T-helper 17 cell (primary cell): ENCODE data around the gene MFRP. TPM values are rescaled to one million over a fixed set of nuclear protein-coding genes. Genes with fewer than 3 reads are reported as not detected.

Experiments
- ATAC-seq: fragments of 150-1000 bp; cut with Tn5 transposase; 2 replicates; pipeline ENCODE4 v1.10.0; 2021; ENCODE audit warnings: mild to moderate bottlenecking, moderate library complexity
- DNase-seq, 3 donors: peaks; one replicate each; pipeline versions ENCODE4 v3.0.0 to v3.0.0-alpha.2; 2020 to 2021
- H3K9me3 ChIP-seq: one replicate; pipeline ENCODE4 v1.7.0; 2013; ENCODE audit warnings: low read length, mild to moderate bottlenecking; ENCODE audit not compliant: control insufficient read depth, poor library complexity, severe bottlenecking
- H3K27ac Mint-ChIP-seq: one replicate; pipeline ENCODE4 v1.8.0; 2022; ENCODE audit warnings: mild to moderate bottlenecking, moderate library complexity, mixed read lengths
- H3K27me3 Mint-ChIP-seq: one replicate; pipeline ENCODE4 v1.8.0; 2022; ENCODE audit warnings: mixed read lengths
- H3K36me3 Mint-ChIP-seq: one replicate; pipeline ENCODE4 v1.8.0; 2022; ENCODE audit warnings: low read depth, mixed read lengths
- H3K4me1 Mint-ChIP-seq: one replicate; pipeline ENCODE4 v1.8.0; 2022; ENCODE audit warnings: mild to moderate bottlenecking, mixed read lengths
- H3K4me3 Mint-ChIP-seq: one replicate; pipeline ENCODE4 v1.8.0; 2022; ENCODE audit warnings: mild to moderate bottlenecking, moderate library complexity, mixed read lengths
- total RNA-seq, 4 donors: library from RNA in 2 of 4; stranded (reverse) in 2 of 4; gene quantifications; one replicate each; pipeline ENCODE4 v1.2.3 and lab custom pipeline; 2022 to 2026

MFRP gene
- total RNA-seq, 2 donors from 2014 or later = not detected

GRCh38 chr11:119319136-119319699, 27.3 kb downstream of the MFRP start:
- peak overlapping the region; percentile 90 for H3K4me3 Mint-ChIP-seq
- H3K27ac Mint-ChIP-seq = peak overlapping the region; percentile 95
- H3K27me3 Mint-ChIP-seq = peaks cover 19% of the 10 kb centered on the region
- ATAC-seq (no peak), DNase-seq (no peak)
- no peaks in the 10 kb centered on the region for H3K9me3 ChIP-seq
- peaks cover 43% of the 10 kb centered on the region for H3K4me1 Mint-ChIP-seq
- peaks cover 3% of the 10 kb centered on the region for H3K36me3 Mint-ChIP-seq

GRCh38 chr11:119318240-119319135, 28.0 kb downstream of the MFRP start:
- peaks cover 20% of the 10 kb centered on the region for H3K27me3 Mint-ChIP-seq
- H3K27ac Mint-ChIP-seq = peak overlapping the region; percentile 95
- DNase-seq = peak in 2 of 3 donors; percentile 43
- H3K9me3 ChIP-seq = no peaks in the 10 kb centered on the region
- peaks cover 41% of the 10 kb centered on the region for H3K4me1 Mint-ChIP-seq
- H3K36me3 Mint-ChIP-seq = peaks cover 2% of the 10 kb centered on the region
- ATAC-seq = peak; percentile 65
- peak overlapping the region; percentile 89 for H3K4me3 Mint-ChIP-seq

DNA sequence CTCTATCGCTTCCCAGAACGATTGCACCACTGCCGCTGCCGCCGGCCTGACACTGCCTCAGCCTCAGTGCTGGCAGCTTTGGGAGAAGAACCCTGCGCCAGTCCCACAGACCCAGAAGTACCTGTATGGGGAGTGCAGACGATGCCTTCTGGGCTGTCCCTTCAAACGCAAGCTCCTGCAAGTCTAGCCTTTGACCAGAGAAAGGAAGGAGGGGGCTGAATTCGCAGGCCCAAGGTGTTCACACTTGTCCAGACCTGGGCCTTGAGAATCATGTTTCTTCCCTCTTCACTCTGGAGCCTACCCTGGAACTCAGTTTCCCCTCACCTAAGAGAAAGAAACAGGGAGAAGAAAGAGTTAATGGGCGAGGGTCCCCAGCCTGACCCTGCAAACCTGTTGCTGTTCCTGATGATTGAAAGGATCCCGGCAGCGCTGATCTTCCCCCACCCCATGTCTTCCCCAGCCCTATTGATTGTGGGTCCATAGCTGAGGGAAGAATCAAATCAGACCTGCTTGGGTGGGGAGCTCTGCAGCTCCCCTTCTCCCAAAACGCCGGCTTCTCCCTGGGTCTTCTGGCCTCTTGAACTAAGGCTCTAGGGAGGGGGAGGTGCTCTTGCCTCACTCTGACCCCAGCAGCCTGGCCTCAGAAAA, 28.8 kb downstream of the MFRP start:
- ATAC-seq = no peak
- H3K4me3 Mint-ChIP-seq = peak overlapping the region; percentile 21

DNA sequence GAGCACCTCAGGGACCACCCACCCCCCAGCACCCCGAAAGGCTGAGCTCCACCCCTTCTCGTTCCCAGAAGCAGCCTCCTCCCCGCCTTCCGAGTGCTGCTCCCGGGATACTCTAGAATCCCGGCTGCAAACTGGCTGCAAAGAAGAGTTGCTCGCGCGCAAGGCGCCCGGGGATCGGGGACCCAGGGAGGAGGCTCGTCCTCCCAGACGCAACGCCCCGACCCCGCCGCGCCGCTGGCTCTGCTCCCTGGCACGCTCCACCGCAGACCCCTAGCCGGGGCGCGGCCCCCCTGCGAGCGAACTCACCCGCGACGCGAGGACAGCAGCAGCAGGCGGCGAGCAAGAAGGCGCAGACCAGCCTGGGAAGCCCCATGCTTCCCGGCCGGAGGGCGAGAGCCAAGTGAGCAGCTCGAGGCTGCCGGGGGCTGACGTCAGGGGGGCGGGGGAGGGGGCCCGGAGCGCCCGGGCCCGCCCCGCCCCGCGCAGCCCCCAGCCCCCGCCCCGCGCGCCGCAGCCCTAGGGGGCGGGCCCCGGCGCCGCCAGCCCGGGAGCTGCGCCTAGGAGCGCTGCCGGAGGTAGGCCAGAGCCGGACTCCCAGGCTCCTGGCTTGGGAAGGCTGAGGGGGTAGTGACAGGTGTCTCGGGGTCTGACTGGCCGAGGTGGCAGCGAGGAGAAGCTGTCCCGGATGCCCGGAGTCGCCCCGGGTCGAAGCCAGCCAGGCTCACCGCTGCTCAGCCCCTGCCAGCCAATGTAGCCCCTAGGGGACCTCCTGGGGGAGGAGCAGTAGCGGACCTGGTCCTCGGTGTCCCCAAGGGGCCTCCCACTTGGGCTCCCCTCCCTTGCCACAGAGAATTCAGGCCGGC, 29.5 kb downstream of the MFRP start, which contains the start of gene MCAM:
MCAM (minus strand) TSS at position 402 of the 863 bp plus-strand sequence; CDS start at position 373, 29 bp downstream.
- H3K9me3 ChIP-seq = no peaks in the 10 kb centered on the region
- H3K4me1 Mint-ChIP-seq = peaks cover 36% of the 10 kb centered on the region
- H3K4me3 Mint-ChIP-seq = peak within 1 kb of the TSS; percentile 89
- peak within 1 kb of the TSS; percentile 95 for H3K27ac Mint-ChIP-seq
- peak in 1 of 3 donors; percentile 28 for DNase-seq
- H3K36me3 Mint-ChIP-seq = peaks cover 2% of the 10 kb centered on the region
- ATAC-seq = no peak
- H3K27me3 Mint-ChIP-seq = peaks cover 20% of the 10 kb centered on the region

More for the DNA sequence above, 28.8 kb downstream of the MFRP start:
- peak overlapping the region; percentile 95 for H3K27ac Mint-ChIP-seq
- DNase-seq = no peak
- H3K4me1 Mint-ChIP-seq = peaks cover 38% of the 10 kb centered on the region
- H3K27me3 Mint-ChIP-seq = peaks cover 20% of the 10 kb centered on the region
- peaks cover 2% of the 10 kb centered on the region for H3K36me3 Mint-ChIP-seq
- H3K9me3 ChIP-seq = no peaks in the 10 kb centered on the region

- H3K4me1 Mint-ChIP-seq = peaks cover 30% of the 10 kb centered on the region
- peak overlapping the region; percentile 89 for H3K4me3 Mint-ChIP-seq
- peaks cover 2% of the 10 kb centered on the region for H3K36me3 Mint-ChIP-seq
- H3K27ac Mint-ChIP-seq = peak overlapping the region; percentile 24
- H3K27me3 Mint-ChIP-seq = peaks cover 20% of the 10 kb centered on the region
- H3K9me3 ChIP-seq = no peaks in the 10 kb centered on the region
- no peak for ATAC-seq
- no peak for DNase-seq
These were observed 30.3 kb downstream of the MFRP start for GRCh38 chr11:119316016-119316728.

DNA sequence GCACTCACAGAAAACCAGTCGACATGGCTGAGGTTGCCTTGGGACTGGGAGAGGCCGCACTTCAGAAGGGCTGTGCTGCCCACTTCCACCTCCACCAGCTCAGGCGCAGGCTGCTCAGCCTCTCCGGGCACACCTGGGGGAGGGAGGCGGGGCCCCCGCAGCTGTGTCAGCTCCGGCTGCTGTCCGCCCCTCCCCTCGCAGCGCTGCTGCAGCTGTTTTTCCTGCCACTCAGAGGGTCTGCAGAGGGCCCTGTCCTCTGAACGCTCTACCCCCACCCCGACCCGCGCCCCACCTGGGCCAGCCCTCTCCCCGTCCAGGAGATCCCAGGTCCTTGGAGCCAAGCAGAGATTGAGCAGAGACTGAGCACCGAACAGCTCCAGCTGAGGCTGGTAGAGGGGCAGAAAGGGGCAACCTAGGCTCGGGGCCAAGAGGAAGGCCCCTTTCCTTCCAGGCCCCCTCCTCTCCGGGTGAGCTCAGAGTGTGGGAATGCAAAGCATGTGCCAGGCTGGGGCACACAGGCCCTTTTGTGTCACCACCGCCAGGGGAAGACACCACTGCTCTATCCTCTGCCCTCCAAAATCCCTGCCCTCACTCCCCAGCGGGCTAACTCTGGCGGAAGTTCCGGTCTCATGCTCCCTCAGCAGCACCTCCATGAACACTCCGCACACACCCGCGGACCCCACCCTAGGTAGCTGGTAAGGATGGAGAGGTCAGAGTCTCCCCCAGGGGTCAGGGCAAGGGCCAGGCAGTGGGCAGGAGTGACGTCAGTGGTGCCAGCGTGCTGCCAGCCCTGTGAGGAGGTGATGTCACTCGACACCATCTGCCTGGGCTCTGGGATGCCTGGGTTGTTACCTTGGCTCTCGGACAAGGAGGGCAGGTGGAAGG, 31.1 kb downstream of the MFRP start:
- H3K27me3 Mint-ChIP-seq = peaks cover 20% of the 10 kb centered on the region
- H3K36me3 Mint-ChIP-seq = peaks cover 2% of the 10 kb centered on the region
- no peaks in the 10 kb centered on the region for H3K9me3 ChIP-seq
- H3K27ac Mint-ChIP-seq = peak overlapping the region; percentile 24
- ATAC-seq = peak; percentile 65
- DNase-seq = peak in 2 of 3 donors; percentile 39 to 47
- H3K4me1 Mint-ChIP-seq = peaks cover 30% of the 10 kb centered on the region
- H3K4me3 Mint-ChIP-seq = peak overlapping the region; percentile 89

DNA sequence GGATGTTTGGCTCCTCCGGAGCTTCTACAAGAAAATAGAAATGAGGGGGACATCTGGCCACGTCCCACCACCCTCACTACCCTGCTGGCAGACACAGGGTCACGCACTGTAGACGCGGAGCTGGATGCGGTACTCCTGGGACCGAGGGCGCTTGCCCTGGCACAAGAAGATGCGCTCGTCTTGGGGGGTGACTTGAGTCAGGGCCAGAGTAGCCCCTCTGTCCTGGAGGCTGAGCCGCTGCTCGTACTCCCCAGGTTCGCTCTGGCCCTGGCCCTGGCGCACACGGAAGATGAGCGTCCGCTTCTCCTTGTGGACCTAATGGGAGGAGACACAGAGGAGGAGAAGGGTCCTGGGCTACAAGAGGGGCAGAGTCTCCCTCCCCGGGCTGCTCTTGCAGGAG, 31.8 kb downstream of the MFRP start:
- Mint-ChIP-seq H3K27me3 (peaks cover 17% of the 10 kb centered on the region), H3K4me1 (peaks cover 28% of the 10 kb centered on the region), H3K4me3 (peak overlapping the region; percentile 89), H3K27ac (no peak overlapping the region), H3K36me3 (peaks cover under 1% of the 10 kb centered on the region)
- no peak for DNase-seq
- no peaks in the 10 kb centered on the region for H3K9me3 ChIP-seq
- ATAC-seq = no peak

GRCh38 chr11:119310682-119311052, 35.8 kb downstream of the MFRP start:
- no peaks in the 10 kb centered on the region for H3K9me3 ChIP-seq
- Mint-ChIP-seq H3K36me3 (no peaks in the 10 kb centered on the region), H3K27me3 (peaks cover 11% of the 10 kb centered on the region), H3K4me1 (peaks cover 24% of the 10 kb centered on the region), H3K4me3 (no peak overlapping the region), H3K27ac (no peak overlapping the region)
- no peak for DNase-seq
- no peak for ATAC-seq

DNA sequence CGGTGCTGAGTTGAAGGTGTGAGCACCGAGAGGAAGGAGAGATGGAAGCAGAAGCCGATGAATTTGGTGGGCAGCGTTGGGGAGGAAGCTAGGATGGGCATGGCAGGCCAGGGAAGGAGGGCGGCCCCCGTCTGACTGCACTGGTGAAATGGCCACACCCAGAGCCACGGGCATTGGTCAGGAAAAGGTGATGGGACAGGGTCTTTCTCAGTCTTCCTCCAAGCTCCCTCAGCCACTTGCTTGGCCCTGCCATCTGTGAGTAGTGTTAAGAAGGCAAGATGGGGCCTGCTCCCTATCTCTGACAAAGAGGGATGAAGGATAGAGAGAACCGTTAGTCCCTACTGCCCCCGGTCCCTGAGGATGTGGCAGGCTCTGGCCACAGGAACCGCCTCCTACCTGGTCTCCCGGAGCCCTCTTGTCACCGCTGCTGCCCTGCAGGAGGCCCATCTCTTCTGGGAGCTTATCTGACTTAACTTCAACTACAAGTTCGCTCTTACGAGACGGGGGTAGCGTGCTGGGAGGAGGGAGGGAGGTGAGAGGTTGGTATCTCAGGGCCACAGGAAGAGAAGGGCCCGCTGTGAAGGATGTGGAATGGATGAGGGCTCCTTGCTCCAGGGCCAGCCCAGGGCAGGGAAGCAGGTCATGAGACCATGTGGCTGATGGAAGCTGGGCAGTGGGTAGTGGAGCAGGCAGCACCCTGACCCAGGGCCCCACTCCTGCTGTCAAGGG, 36.4 kb downstream of the MFRP start:
- peaks cover 23% of the 10 kb centered on the region for H3K4me1 Mint-ChIP-seq
- no peak overlapping the region for H3K27ac Mint-ChIP-seq
- H3K36me3 Mint-ChIP-seq = peaks cover 1% of the 10 kb centered on the region
- ATAC-seq (no peak), DNase-seq (no peak)
- H3K9me3 ChIP-seq = no peaks in the 10 kb centered on the region
- H3K4me3 Mint-ChIP-seq = no peak overlapping the region
- peaks cover 10% of the 10 kb centered on the region for H3K27me3 Mint-ChIP-seq

DNA sequence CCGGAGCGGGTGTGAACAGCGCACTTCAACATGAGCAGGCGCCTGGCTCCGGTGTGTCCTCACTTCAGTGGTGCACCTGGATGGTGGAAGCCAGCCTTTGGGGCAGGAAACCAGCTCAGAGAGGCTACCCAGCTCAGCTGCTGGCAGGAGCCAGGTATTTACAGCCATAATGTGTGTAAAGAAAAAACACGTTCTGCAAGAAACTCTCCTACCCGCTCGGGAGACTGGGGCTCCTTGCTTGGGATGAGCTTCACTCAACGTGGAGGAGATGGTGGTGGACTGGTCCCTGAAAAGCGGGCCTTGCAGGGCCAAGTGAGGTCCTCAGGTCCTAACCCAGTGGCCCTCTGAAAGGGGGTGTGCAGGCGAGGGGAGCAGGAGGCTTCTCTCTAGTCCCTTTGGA, 37.1 kb downstream of the MFRP start:
- ATAC-seq (no peak), DNase-seq (no peak)
- Mint-ChIP-seq H3K27me3 (peaks cover 2% of the 10 kb centered on the region), H3K36me3 (peaks cover 2% of the 10 kb centered on the region), H3K27ac (no peak overlapping the region), H3K4me1 (peaks cover 21% of the 10 kb centered on the region), H3K4me3 (no peak overlapping the region)
- H3K9me3 ChIP-seq = no peaks in the 10 kb centered on the region

- Mint-ChIP-seq H3K36me3 (peaks cover 2% of the 10 kb centered on the region), H3K27ac (no peak overlapping the region), H3K27me3 (no peaks in the 10 kb centered on the region), H3K4me3 (no peak overlapping the region), H3K4me1 (peaks cover 20% of the 10 kb centered on the region)
- DNase-seq (no peak), ATAC-seq (no peak)
- H3K9me3 ChIP-seq = no peaks in the 10 kb centered on the region
These were observed 38.5 kb downstream of the MFRP start for GRCh38 chr11:119307974-119308373.
